Left hindlimb (tissue), 1 donor: Measurements from ENCODE around the gene CASP2.
A peak's percentile ranks its signal among the peaks of the same experiment; 100 is the strongest.

ENCODE experiments used
- DNase-seq: peaks from one replicate; pipeline ENCODE4 v3.0.0-alpha.2; 2018

Gene CASP2

GRCh38 chr7:143299346-143299745 is 11.2 kb downstream of the CASP2 start:
- DNase-seq = no peak

DNA sequence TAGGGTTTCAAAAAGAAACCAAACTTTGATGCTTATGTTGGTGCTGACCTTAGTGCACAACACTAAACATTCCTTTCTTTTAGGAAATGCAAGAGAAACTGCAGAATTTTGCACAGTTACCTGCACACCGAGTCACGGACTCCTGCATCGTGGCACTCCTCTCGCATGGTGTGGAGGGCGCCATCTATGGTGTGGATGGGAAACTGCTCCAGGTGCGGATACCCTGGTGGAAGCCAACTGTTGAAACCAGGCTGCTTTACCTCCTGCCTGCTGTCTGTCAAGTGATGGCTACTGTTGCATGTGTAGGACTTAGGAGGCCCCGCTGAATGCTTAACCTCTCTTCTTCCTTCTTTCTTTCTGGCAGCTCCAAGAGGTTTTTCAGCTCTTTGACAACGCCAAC is 11.7 kb downstream of the CASP2 start:
- DNase-seq = no peak

DNA sequence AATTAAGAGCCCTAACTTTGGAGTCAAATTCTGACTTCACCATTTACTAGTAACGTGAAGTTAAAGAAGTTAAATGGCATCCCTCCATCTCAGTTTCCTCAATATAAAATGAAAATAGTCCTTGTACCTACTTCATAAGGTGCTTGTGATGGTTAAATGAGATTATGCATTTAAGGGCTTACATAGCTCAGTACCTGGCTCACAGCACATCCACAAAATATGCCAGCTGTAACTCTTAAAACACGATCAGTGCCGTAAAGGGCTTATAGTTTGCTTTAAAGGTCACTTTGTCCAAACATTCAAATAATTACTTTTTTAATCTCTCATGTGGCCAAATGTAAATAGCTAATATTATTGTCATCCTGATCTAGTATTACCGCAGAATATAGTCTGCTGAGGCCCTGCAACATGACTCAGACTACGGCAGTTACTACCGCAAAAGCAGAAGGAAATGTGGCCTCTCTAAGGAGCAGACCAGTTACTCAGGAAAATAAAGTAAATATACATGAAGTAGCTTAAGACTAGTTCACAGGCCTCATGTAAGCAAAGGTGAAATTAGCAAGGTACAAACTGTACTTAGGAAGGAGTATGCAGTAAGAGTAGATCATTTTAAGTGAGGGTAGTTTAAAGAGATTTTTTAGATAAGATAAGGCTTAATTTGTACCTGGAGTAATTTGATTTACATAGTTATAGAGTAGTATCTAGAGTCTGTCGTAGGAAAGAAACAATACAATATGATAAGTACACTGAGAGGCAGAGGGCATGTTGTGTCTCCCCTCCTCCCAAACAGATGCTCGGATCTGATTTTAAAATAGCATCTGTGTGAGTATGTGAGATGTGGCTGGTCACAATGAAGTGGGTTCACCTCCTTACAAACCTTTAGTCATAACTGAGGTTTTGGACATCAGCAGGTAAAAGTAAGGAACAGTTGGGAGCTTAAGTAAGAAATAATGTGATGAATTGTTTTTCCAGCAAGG is 13.1 kb downstream of the CASP2 start:
- no peak for DNase-seq

GRCh38 chr7:143303733-143304132 is 15.6 kb downstream of the CASP2 start:
- DNase-seq = no peak

GRCh38 chr7:143304938-143305337 is 16.8 kb downstream of the CASP2 start:
- DNase-seq = no peak

DNA sequence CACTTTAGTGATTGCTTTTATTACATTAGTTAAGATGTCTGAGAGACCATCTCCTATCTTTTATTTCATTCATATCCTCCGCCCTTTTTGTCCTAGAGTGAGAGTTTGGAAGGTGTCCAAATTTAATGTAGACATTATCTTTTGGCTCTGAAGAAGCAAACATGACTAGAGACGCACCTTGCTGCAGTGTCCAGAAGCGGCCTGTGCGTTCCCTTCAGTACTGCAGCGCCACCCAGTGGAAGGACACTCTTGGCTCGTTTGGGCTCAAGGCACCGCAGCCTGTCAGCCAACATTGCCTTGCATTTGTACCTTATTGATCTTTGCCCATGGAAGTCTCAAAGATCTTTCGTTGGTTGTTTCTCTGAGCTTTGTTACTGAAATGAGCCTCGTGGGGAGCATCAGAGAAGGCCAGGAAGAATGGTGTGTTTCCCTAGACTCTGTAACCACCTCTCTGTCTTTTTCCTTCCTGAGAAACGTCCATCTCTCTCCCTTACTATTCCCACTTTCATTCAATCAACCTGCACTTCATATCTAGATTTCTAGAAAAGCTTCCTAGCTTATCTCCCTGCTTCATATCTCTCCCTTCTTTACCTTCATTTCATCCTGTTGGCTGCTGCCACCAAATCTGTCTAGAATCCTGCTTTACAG is 17.4 kb downstream of the CASP2 start:
- no peak for DNase-seq

DNA sequence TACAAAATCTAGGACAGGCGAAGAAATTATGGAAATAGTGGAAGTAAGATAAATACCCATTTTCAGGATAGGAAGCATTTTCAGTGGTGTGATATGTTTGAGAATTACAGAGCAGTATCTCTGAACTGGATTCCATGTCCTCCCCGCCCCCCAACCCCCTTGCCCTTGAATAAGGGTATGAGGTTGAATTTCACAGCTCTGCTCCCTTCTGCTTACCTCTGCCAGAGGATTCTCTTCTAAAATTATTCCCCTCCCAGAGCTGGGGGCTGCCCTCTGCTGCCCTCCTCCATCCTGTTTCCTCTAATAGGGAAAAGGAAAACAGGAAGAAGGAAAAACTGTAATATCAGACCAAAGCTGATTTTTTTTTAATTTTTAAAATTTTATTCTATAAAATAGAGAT is 20.5 kb downstream of the CASP2 start:
- no peak for DNase-seq

GRCh38 chr7:143314127-143314526 is 26.0 kb downstream of the CASP2 start:
- no peak for DNase-seq

- no peak for DNase-seq
Measured at GRCh38 chr7:143315776-143316175, 27.6 kb downstream of the CASP2 start, which contains the start of gene CLCN1. TSS of gene CLCN1 (plus strand) at chr7:143316111. CDS start at chr7:143316213, 102 bp downstream.

DNA sequence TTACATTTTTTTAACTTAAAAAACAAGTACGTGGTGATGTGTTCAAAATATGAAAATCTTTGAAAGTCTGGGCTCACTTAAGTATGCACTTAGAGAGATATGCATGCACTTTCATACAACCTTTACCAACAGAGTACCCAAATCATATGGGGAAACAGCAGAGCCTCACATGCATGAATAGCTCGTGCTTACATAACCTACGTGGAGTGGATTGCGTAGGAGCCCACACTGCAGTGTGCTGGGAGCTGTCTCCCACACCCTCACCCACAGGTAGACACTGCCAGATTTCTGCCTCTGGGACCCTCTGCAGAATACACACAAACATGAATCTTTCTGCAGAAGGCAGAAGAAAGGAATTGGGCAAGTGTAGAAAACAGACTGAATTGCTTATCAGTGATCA is 28.3 kb downstream of the CASP2 start:
- DNase-seq = no peak

- no peak for DNase-seq
Measured at GRCh38 chr7:143318661-143319060, 30.5 kb downstream of the CASP2 start.

DNA sequence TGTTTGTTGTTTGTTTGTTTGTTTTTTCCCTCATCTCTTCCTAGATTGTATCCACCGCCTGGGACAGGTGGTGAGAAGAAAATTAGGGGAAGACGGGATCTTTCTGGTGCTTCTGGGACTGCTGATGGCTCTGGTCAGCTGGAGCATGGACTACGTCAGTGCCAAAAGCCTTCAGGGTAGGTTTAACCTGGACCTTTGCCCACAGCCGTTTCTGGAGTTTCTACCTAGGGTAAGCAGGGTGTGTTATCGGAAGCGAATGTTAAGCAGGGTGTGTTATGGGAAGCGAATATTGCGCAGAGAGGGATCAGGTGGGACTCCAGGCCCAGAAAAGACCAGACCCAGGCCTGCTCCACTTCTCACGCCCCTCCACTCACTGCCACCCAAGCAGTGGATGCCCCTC is 32.5 kb downstream of the CASP2 start:
- no peak for DNase-seq

- DNase-seq = no peak
Measured at GRCh38 chr7:143321242-143321641, 33.1 kb downstream of the CASP2 start.

DNA sequence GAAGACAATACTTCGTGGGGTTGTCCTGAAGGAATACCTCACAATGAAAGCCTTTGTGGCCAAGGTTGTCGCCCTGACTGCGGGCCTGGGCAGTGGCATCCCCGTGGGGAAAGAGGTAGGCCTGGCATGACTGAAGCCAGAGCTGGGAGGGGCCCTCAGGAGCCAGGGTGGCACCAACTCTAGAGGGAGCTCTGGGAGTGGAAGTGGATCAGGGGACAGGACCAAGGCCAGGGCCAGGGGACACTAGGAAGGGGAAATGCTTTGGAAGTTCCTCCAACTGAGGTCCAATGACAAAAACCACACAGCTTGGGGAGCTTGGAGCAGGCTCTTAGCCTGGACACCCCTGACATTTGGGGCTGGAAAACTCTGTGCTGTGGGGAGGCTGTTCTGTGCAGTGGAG is 33.6 kb downstream of the CASP2 start:
- DNase-seq = no peak

- peak; percentile 43 for DNase-seq
Measured at GRCh38 chr7:143322760-143323633, 34.8 kb downstream of the CASP2 start.

- DNase-seq = no peak
Measured at GRCh38 chr7:143323653-143324052, 35.5 kb downstream of the CASP2 start.

DNA sequence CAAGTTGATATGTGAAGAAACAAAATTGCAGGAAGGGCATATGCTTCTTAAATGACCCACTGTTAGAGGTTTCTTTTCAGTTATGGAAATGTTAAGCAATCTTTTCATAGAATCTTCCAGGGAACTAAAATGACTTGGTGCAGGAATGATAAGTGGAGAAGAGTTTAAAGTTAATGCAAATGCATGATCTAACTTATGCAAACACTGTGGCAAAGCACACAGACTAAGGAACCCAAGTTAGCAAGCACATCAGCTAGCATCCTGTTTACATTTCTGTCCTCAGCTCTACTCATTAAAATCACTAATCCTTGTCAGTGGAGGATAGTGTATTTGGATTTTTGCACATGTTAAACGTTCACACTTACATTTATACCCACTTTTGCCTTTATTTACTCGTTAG is 37.1 kb downstream of the CASP2 start:
- no peak for DNase-seq

GRCh38 chr7:143327903-143328302 is 39.8 kb downstream of the CASP2 start:
- DNase-seq = no peak

DNA sequence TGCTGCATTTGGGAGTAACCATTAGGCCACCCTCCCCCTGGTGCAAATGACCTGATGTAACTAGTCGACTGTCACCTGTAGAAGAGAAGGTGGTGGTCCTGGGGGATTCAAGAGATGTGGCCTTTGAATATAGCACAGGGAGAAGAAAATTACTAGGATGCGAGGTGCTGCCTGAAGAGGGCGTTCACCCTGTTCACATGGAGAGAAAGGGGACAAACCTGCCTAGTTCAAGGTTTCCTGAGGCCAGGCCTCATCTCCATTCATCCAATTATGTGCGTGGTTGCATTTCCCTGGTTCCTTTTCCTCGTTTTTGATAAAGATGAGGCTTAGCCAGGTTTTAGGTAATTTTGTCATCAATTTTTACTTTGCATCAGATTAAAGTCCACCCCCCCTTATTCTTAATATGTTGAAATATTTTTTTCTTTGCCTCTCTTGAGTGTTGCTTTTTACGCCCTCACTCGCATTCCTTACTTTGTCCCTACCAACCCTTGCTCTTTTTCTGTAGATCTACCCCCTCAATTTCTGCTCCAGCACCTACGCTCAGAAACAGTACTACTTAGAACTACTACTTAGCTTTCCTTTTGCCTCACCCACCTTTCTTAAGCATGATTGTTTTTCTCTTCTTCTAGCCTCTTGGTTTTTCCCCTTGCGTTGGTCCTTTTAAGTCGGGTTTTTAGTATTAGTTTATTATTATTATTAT is 41.5 kb downstream of the CASP2 start:
- no peak for DNase-seq

DNA sequence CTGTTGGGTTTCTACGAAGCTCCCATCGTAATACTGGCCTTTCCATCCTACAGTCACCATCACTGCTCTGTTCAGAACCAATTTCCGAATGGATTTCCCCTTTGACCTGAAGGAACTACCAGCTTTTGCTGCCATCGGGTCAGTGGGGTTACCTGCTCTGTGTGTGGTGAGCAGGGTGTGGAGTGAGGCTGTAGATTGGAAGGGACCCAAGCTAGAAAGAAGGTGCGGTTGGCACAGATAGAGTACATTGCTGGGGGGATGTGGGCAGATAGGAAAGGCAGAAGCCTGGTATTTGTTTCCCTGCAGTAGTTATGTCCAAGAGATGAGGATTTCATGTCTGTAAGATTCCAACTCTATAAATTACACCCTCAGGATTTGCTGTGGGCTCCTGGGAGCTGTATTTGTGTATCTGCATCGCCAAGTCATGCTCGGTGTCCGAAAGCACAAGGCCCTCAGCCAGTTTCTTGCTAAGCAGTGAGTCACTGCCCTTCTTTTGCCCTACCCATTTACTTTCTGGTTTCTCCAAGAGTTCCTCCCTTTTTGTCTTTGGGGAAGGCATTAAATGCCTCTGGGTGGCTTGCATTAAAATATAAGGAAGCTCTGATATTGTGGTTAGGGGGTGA is 43.1 kb downstream of the CASP2 start:
- no peak for DNase-seq

GRCh38 chr7:143334244-143334643 is 46.1 kb downstream of the CASP2 start:
- no peak for DNase-seq

DNA sequence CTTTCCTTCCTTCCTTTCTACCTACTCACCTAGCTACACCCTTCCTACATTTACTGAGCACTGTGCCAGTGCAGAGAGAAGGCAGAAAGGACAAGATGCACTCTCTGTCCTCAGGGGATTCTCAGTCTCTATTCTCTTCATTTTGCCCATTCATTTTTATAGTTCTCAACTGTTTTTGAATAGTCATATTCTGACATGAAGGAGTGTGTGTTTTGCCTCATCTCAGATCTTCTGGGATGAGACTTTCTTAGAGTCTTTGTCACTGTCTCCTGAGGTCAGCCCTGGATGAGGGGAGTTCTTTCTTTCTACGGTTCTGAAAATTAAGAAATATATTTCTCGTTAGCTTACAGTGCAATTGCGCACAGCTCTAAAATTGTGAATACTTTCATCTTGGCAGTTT is 49.1 kb downstream of the CASP2 start:
- no peak for DNase-seq
